HG03135 (cell line): ENCODE data around the gene MLANA.
"Not testable (repeated sequence)": the region's sequence is repeated elsewhere in the genome, so short reads cannot be mapped to it uniquely, and the experiment has no call there.

Source experiments
- ATAC-seq: cut with Tn5 transposase; IDR thresholded peaks from one replicate; pipeline ENCODE4 v1.9.1; 2021; ENCODE audit warnings: mild to moderate bottlenecking, moderate library complexity; ENCODE audit not compliant: unreplicated experiment

MLANA gene

GRCh38 chr9:5869315-5870019 is 21.2 kb upstream of the MLANA start:
- ATAC-seq: no peak

GRCh38 chr9:5870020-5870339 is 20.7 kb upstream of the MLANA start:
- ATAC-seq: no peak

- no peak for ATAC-seq
These were observed 20.0 kb upstream of the MLANA start for GRCh38 chr9:5870691-5871090.

- ATAC-seq: no peak
These were observed 18.9 kb upstream of the MLANA start for GRCh38 chr9:5871785-5872184.

GRCh38 chr9:5872511-5872910 is 18.2 kb upstream of the MLANA start:
- ATAC-seq: no peak

- ATAC-seq: no peak
These were observed 17.2 kb upstream of the MLANA start for GRCh38 chr9:5873439-5873838.

GRCh38 chr9:5874048-5874447 is 16.6 kb upstream of the MLANA start:
- ATAC-seq: no peak

- ATAC-seq: no peak
These were observed 14.7 kb upstream of the MLANA start for GRCh38 chr9:5876026-5876425.

- ATAC-seq: no peak
These were observed 14.0 kb upstream of the MLANA start for GRCh38 chr9:5876711-5877110.

GRCh38 chr9:5879419-5880181 is 11.1 kb upstream of the MLANA start:
- ATAC-seq: no peak

- ATAC-seq: not testable (repeated sequence)
These were observed 8.3 kb upstream of the MLANA start for GRCh38 chr9:5882244-5883012.

- ATAC-seq: no peak
These were observed 6.5 kb upstream of the MLANA start for GRCh38 chr9:5884191-5884590.

GRCh38 chr9:5886114-5886939 is 4.4 kb upstream of the MLANA start:
- peak; percentile 95 for ATAC-seq

- ATAC-seq: no peak
These were observed 1.9 kb downstream of the MLANA start for GRCh38 chr9:5892456-5893133.

GRCh38 chr9:5893134-5893505 is 2.4 kb downstream of the MLANA start:
- ATAC-seq: no peak

- no peak for ATAC-seq
These were observed 3.0 kb downstream of the MLANA start for GRCh38 chr9:5893591-5894236.

- ATAC-seq: no peak
These were observed 3.7 kb downstream of the MLANA start for GRCh38 chr9:5894237-5894959.

GRCh38 chr9:5895782-5896181 is 5.1 kb downstream of the MLANA start:
- ATAC-seq: no peak

- no peak for ATAC-seq
These were observed 6.2 kb downstream of the MLANA start for GRCh38 chr9:5896863-5897262.
